Activated effector memory CD4-positive, alpha-beta T cell treated with Interleukin-2 at 50 U/mL for 16 hours (primary cell): ENCODE results near the gene CIC.

ENCODE experiments used
- DNase-seq: peaks from one replicate; pipeline ENCODE4 v3.0.0-alpha.2; 2020

The CIC gene

GRCh38 chr19:42290136-42290522 is 21.1 kb downstream of the CIC start:
- no peak for DNase-seq

GRCh38 chr19:42290523-42291434 is 21.7 kb downstream of the CIC start:
- DNase-seq, result no peak

- DNase-seq, result no peak
Observed at GRCh38 chr19:42291435-42291810, 22.4 kb downstream of the CIC start.

- DNase-seq, result no peak
Observed at GRCh38 chr19:42292042-42292960, 23.2 kb downstream of the CIC start.

GRCh38 chr19:42292963-42293362 is 23.9 kb downstream of the CIC start:
- no peak for DNase-seq

- DNase-seq, result no peak
Observed at GRCh38 chr19:42293540-42293939, 24.5 kb downstream of the CIC start.

GRCh38 chr19:42293948-42294347 is 24.9 kb downstream of the CIC start:
- DNase-seq, result no peak

GRCh38 chr19:42294471-42295137 is 25.6 kb downstream of the CIC start:
- DNase-seq, result no peak

GRCh38 chr19:42295342-42295741 is 26.3 kb downstream of the CIC start:
- no peak for DNase-seq

GRCh38 chr19:42295831-42296525 is 26.9 kb downstream of the CIC start:
- peak; percentile 83 for DNase-seq

- DNase-seq, result no peak
Observed at GRCh38 chr19:42297039-42297438, 28.0 kb downstream of the CIC start.

- no peak for DNase-seq
Observed at GRCh38 chr19:42301646-42302203, 32.7 kb downstream of the CIC start, which contains the start of gene PRR19. TSS of gene PRR19 (plus strand) at chr19:42302132. CDS start at chr19:42309585, 7,453 bp downstream.

- no peak for DNase-seq
Observed at GRCh38 chr19:42303101-42303464, 34.0 kb downstream of the CIC start.

- DNase-seq, result no peak
Observed at GRCh38 chr19:42303876-42304275, 34.8 kb downstream of the CIC start.

GRCh38 chr19:42306646-42307045 is 37.6 kb downstream of the CIC start:
- DNase-seq, result no peak

GRCh38 chr19:42309686-42310085 is 40.6 kb downstream of the CIC start:
- DNase-seq, result no peak

GRCh38 chr19:42311657-42312056 is 42.6 kb downstream of the CIC start:
- no peak for DNase-seq

GRCh38 chr19:42312370-42312769 is 43.3 kb downstream of the CIC start:
- DNase-seq, result no peak

- DNase-seq, result no peak
Observed at GRCh38 chr19:42313096-42313839, 44.2 kb downstream of the CIC start, which contains the start of gene TMEM145. TSS of gene TMEM145 (plus strand) at chr19:42313309. CDS start at chr19:42313377, 68 bp downstream.

- DNase-seq, result no peak
Observed at GRCh38 chr19:42313840-42314755, 45.0 kb downstream of the CIC start.
